ENCODE results near the gene MORF4L1.

GRCh38 chr15:78828920-78829319 lies 43.8 kb upstream of the MORF4L1 start:
- TF ChIP-seq TAF1 (IDR thresholded peaks at IDR 0.05; ENCODE audit: borderline replicate concordance, low read depth, low read length) (no peak), POLR2A (IDR thresholded peaks at IDR 0.05; ENCODE audit: low read depth, low read length) (no peak)
